HFF-Myc (cell line): ENCODE data around the gene XPNPEP1.

Experiments
- DNase-seq: peaks from one replicate; pipeline ENCODE4 v3.0.0-alpha.2; 2011; ENCODE audit warnings: low read depth; ENCODE audit errors: extremely low read depth
- H3K4me3 ChIP-seq: replicated peaks from 2 replicates; pipeline ENCODE4 v1.5.1; 2011; ENCODE audit warnings: low read depth, mild to moderate bottlenecking, control low read depth, low read length
- CTCF ChIP-seq: IDR thresholded peaks from 2 replicates; pipeline ENCODE4 v1.5.1; 2012; ENCODE audit warnings: mild to moderate bottlenecking, low read depth, low read length, control low read depth; ENCODE audit errors: missing control alignments

Gene XPNPEP1

DNA sequence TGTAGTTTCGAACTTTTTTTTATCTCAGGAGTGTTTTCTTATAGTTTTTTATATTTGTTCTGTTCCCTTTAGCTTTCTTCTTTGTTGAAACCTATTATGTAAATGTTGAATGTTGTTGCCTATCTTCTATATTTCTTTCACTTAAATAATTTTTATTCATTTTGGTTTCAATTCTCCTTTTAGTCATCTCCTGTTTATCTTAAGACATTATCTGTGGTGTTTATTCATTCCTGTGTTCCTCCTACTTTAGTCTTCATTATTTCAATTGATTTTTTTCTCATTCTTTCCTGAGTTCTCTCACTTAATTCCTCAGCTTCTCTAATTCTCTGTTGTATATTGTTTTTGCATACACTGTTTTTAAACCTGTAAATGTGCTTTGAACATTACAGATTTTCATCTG lies 64.1 kb downstream of the XPNPEP1 start:
- no peak overlapping the region for H3K4me3 ChIP-seq
- no peak for TF ChIP-seq CTCF
- no peak for DNase-seq

DNA sequence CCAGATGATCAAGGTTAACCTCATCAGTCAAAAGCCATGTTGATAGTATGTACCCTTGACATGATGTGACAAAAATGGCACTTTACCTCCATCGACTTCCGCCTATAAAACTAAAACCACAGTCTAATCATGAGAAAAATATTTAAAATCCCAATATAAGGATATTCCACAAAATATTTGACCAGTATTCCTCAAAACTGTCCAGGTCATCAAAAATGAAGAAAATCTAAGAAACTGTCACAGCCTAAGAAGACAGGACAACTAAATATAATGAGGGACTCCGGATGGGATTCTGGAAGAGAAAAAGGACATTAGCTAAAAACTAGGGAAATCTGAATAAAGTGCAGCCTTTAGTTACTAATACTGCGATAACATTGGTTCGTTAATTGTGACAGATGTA lies 67.6 kb downstream of the XPNPEP1 start:
- no peak overlapping the region for H3K4me3 ChIP-seq
- DNase-seq = no peak
- TF ChIP-seq CTCF = no peak

DNA sequence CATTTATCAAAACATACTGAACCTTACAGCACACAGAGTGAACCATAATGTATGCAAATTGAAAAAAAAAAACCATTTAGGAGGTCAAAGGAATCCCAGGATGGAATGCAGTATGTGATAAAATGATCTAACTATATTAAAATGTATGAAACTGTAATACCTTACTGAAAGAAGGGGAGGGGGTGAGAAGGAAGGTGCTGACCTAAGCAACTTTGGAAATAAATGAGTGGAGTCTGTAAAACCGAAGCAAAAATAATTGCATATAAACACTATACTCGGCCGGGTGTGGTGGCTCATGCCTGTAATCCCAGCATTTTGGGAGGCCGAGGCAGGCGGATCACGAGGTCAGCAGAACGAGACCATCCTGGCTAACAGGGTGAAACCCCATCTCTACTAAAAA lies 69.4 kb downstream of the XPNPEP1 start:
- DNase-seq = no peak
- no peak overlapping the region for H3K4me3 ChIP-seq
- TF ChIP-seq CTCF = no peak

GRCh38 chr10:109852475-109853037 lies 70.8 kb downstream of the XPNPEP1 start:
- H3K4me3 ChIP-seq = no peak overlapping the region
- TF ChIP-seq CTCF = peak; percentile 88
- DNase-seq = peak; percentile 37

DNA sequence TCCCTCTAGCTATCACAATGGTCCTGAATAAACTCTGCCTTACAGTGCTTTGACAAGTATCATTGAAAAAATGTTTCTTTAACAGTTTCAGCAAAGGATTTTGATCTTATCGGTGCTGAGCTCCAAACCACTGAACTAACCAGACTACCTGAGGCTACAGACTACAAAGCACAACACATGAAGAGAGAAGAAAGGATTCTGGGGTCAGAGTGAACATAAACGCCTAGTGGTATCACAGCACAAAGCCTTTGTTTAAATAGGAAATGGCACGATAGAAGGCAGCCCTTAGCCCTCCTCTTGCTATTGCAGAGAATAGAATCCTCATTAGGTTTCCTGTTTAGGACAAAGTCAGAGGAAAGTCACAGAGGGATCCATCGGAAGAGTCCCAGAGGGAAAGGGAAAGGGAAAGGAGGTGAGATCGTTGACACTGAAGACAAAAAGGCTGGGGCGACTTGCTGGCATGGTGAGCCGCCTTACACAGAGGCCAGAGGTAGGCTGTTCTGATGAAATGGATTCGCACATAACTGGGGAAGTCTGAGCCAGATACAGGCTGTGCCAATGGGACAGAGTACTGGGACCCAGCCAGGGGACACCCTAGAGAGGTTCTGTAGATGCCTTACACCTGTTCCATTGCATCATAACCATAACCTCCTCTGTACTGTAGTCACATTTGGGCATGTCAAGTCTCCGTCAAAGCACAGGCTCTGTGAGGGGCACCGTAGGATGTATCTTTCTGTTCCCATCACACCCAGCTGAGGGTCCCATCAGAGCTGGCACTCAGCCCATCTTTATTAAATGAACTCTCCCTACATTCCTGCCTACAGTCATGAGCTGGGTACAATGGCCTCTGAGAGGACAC lies 71.5 kb downstream of the XPNPEP1 start:
- H3K4me3 ChIP-seq = no peak overlapping the region
- no peak for DNase-seq
- no peak for TF ChIP-seq CTCF

GRCh38 chr10:109846832-109847231 lies 76.5 kb downstream of the XPNPEP1 start:
- TF ChIP-seq CTCF = no peak
- no peak overlapping the region for H3K4me3 ChIP-seq
- DNase-seq = no peak
